ENCODE measurements around the gene MAP4.
"Not testable (repeated sequence)": the region's sequence is repeated elsewhere in the genome, so short reads cannot be mapped to it uniquely, and the experiment has no call there.

MAP4 gene, protein sequence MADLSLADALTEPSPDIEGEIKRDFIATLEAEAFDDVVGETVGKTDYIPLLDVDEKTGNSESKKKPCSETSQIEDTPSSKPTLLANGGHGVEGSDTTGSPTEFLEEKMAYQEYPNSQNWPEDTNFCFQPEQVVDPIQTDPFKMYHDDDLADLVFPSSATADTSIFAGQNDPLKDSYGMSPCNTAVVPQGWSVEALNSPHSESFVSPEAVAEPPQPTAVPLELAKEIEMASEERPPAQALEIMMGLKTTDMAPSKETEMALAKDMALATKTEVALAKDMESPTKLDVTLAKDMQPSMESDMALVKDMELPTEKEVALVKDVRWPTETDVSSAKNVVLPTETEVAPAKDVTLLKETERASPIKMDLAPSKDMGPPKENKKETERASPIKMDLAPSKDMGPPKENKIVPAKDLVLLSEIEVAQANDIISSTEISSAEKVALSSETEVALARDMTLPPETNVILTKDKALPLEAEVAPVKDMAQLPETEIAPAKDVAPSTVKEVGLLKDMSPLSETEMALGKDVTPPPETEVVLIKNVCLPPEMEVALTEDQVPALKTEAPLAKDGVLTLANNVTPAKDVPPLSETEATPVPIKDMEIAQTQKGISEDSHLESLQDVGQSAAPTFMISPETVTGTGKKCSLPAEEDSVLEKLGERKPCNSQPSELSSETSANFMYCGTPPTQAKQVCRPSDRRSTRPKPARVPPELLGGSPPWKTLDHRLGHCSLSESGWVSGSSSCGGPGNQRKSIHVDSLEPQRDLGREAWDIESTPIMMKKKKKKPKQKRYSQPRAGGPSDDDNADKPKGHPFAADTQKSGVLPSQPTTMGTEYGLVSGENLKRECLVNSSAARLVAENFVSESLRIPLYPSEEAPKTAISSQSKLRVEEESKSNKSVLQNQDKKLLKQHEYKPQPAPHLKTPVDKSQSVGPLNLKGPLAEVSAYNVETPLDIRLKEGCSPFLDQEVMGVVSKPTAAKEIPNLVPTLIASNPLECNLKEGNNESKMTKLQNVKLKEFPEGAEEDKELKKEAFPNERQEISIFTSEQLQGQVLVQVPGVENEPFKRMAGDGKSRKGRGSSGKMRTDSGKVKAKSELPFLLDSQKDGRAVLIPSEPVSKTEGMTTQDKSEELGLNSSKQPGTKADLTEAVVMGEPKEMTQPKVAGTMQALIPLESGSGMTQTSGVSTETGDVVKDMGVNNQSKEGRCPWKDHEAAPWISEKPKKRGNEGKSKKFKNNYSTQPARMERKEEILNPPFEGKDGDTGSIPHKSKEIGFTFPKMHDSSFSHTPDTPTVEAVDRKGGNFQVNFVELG (N-terminal part only)

DNA sequence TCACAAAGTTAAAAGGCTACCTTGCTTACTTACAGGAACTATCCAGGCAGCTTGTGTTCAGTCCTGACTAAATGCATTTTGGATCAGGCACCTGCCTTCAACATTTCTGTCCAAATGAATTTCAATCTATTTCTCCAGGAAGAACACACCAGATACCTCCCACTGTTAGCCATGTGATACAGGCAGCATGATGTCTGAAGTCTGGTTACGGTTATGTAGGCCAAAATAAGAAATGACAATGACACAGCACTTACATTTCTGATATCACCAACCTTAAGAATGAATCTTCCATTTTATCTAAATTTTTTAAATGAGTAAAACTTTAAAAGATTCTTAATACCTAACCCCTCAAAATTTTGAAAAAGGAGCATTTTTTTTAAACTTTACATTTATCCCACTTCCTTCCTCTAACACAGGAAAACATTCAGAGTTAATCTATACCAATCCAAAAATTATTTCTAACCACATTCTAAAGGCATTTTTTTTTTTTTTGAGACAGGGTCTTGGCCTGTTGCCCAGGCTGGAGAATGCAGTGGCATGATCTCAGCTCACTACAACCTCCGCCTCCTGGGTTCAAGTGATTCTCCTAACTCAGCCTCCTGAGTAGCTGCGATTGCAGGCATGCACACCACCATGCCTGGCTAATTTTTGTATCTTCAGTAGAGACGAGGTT, at the start of gene MAP4:
TSS of gene MAP4 (minus strand) at position 116 of the 673 bp plus-strand sequence. CDS start 17,556 bp downstream, outside the sequence.
- in situ Hi-C loops (cut with HindIII; ENCODE audit: low sequenced_read_pairs) = no loop called here

DNA sequence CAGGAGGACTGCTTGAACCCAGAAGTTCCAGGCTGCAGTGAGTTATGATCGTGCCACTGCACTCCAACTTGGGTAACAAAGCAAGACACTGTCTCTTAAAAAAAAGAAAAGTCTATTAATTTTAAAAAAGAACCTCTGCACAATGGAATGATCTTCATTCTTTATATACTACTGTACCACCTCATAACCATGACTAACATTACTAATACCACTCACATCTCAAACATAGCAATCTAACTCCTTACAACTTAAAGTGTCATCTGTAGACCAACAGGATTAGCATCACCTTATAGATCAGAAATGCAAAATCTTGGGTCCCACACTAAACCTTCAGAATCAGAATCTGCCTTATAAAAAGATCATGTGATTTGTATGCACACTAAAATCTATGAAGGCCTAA, 48.8 kb upstream of the MAP4 start:
- in situ Hi-C loops (cut with HindIII; ENCODE audit: low sequenced_read_pairs) = no loop called here

DNA sequence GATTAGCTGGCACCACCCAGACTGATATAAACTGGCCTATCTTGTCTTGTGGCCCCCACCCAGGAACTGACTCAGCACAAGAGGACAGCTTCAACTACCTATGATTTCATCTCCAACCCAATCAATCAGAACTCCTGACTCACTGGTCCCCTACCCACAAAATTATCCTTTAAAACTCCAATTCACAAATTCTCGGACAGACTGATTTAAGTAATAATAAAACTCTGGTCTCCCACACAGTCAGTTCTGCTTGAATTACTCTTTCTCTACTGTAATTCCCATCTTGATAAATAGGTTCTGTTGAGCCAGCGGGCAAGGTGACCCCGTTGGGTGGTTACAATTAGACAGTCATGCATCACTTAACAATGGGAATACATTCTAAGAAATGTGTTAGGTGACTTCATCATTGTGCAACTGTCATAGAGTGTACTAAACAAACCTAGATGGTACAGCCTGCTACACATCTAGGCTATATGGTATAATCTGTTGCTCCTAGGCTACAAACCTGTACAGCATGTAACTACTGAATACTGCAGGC, 48.1 kb upstream of the MAP4 start:
- in situ Hi-C loops (cut with HindIII; ENCODE audit: low sequenced_read_pairs) = no loop called here

DNA sequence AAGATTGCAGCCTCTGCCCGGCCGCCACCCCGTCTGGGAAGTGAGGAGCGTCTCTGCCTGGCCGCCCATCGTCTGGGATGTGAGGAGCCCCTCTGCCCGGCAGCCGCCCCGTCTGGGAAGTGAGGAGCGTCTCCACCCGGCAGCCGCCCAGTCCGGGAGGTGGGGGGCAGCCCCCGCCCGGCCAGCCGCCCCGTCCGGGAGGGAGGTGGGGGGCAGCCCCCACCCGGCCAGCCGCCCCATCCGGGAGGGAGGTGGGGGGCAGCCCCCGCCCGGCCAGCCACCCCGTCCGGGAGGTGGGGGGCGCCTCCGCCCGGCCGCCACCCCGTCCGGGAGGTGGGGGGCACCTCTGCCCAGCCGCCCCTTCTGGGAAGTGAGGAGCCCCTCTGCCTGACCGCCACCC, 45.4 kb upstream of the MAP4 start:
- in situ Hi-C loops (cut with HindIII; ENCODE audit: low sequenced_read_pairs) = not testable (repeated sequence)

DNA sequence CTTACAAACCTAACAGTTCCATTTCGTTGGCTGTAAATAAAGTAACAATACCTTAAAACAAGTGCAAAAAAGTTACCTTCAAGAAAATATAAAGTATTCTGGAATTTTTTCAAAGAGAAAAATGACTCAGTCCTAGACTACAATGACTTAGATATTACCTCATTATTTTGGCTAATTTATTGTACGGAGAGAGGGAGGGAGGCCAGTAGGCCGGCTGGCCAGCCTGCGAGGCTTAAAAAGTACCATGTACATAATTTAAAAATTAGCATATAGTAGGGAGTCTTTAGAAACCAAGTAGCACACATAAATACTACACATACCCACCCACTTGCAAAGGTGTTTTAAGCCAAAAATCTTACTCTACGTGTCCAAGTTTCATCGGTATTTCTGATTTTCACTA, 41.9 kb upstream of the MAP4 start:
- in situ Hi-C loops (cut with HindIII; ENCODE audit: low sequenced_read_pairs) = no loop called here

DNA sequence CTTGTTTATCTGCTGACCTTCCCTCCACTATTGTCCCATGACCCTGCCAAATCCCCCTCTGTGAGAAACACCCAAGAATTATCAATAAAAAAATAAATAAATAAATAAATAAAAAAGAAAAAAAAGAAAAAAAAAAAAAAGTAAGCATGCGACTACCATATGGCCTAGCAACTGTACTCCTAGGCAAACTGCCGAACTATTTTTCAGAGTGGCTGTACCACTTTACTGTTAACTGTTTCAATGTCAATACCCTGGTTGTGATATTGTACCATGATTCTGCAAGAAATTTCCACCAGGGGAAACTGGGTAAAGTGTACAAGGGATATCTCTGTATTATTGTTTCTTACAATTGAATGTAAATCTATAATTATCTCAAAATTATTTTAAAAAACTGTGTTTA, 41.3 kb upstream of the MAP4 start:
- in situ Hi-C loops (cut with HindIII; ENCODE audit: low sequenced_read_pairs) = no loop called here

DNA sequence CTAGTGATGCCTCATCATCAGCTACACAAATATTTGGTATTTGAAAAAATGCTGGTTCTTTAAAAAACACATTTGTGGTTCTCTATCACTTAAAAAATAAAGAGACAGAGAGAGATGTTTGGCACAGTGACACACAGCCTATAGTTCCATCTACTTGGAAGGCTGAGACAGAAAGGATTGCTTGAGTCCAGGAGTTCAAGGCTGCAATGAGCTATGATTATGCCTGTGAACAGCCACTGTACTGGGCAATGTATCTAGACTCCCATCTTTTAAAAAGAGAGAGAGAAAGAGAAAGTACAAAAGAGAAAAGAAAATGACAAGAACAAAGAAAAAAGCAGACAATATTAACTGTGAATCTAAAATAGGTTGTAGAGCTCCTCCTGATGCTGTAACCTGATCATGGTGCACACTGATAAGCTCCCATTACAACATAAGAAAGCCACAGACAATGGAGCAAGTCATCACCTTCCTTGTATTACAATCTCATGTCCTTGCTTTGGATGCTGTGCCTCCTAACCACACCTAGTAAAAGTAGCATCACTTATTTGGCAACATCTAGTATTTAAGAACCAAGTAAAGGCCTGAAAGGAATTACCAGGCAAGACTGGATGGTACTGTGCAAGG, 31.7 kb upstream of the MAP4 start:
- in situ Hi-C loops (cut with HindIII; ENCODE audit: low sequenced_read_pairs) = no loop called here

DNA sequence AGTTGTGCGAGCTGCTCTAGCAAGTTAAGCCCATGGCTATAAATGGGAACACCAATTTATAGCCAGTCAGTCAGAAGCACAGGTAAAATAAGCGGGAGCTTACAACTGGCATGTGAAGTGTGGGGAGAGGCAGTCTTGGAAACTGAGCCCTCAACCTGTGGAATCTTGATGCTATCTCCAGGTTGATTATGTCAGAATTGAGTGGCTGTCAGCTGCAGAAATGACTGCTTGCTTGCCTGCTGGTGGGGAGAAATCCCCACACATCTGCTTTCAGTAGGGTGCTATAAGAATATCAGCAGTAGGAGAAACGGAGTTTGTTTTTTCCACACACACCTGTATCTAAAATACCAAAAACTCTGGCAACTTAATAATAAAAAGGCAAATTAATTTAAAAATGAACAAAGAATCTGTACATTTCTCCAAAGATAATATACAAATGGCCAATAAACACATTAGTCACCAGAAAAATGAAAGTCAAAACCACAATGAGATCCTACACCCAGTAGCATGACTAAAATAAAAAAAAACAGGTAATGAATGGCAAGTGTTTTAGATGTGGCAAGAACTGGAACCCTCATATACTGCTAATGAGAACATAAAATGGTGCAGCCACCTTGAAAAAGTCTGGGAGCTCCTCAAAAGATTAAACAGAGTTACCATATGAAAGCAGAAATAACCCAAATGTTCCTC, 26.0 kb upstream of the MAP4 start:
- in situ Hi-C loops (cut with HindIII; ENCODE audit: low sequenced_read_pairs) = no loop called here

DNA sequence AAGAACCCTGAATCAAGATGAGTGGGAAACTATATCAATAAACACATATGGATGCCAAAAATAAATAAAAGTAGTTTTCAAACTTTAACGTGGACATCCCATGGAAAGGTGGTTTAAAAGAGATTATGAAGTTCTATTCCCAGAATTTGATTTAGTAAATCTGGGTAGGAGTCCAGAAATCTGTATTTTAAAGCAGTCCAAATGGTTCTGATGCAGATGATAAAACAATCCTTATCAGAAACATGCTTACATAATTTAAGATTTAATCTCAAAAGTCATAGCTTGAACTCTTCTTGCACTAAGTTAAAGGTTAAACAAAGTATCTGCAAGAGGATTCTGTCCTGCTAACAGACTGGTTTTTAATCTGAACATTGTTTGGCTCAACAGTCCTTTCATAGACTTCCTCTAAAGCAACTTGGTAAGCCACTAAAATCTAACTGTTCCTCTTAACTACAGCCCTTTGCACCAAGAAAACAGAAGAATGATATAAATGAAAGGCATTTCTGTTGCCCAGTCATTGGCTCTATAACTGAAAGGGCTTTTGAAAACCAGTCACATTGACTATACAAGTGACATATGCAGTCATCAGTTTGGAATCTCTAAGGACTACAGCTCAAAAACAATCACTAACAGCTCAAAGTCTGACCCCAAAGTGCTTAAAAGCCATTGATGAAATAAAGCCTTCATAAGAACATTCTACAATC, 23.4 kb upstream of the MAP4 start:
- in situ Hi-C loops (cut with HindIII; ENCODE audit: low sequenced_read_pairs) = no loop called here

DNA sequence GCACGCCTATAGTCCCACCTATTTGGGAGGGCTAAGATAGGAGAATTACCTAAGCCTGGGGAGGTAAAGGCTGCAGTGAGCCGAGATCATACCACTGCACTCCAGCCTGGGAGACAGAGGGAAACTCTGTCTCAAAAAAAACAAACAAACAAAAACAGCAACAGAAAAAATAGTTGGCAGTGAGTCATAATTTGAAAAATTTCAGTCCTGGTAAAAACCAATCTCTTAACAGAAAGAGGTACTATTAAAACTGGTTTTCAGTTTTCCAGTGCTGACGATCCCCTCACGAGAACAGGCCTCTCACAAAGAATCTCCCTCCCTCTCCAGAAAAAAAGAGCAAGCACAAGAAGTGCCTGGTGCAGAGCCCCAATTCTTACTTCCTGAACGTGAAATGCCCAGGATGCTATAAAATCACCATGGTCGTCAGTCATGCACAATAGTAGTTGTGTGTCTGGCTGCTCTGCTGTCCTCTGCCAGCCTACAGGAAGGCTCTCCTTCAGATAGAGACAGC, 22.8 kb upstream of the MAP4 start:
- in situ Hi-C loops (cut with HindIII; ENCODE audit: low sequenced_read_pairs) = no loop called here

DNA sequence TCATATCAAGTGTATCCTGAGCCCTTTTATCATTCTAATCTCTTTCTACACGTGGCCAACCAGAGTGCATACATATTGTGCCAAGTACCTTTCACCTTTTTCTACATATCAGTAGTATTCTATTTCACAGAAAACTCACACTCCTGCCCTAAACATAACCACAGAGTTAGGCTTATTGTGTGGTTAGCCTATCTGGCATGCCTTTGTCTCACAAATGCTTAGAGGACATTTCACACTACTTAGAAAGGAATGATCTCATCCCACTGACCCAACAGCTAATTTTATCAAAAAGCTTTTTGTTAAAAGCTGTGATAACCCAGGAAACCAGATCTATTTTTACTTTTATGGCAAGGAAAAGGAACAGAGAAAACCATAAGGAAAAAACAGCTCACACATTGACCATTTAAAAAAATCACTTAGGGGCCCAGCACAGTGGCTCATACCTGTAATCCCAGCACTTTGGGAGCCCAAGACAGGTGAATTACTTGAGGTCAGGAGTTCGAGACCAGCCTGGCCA, 17.8 kb upstream of the MAP4 start:
- in situ Hi-C loops (cut with HindIII; ENCODE audit: low sequenced_read_pairs) = loop anchor here (5.0 kb wide), 1 partner anchor 42 kb away; no protein-coding TSS in a partner anchor

DNA sequence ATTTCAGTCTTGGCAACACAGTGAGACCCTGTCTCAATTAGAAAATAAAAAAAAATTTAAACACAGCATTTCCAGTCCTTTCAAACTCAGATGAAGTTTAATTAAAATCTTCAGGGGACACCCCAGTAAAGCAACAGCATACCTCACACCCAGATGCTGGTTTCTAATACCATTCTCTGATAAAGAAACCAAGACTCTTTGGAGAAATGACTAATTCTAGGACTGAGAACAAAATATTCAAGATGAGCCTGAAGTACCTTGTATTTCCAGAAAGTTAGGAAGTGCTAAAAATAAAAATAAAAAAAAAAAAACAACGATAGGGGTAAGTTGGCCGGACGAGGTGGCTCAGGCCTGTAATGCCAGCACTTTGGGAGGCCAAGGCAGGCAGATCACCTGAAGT, 14.0 kb upstream of the MAP4 start:
- in situ Hi-C loops (cut with HindIII; ENCODE audit: low sequenced_read_pairs) = loop anchor here (5.0 kb wide), 1 partner anchor 38 kb away; no protein-coding TSS in a partner anchor

DNA sequence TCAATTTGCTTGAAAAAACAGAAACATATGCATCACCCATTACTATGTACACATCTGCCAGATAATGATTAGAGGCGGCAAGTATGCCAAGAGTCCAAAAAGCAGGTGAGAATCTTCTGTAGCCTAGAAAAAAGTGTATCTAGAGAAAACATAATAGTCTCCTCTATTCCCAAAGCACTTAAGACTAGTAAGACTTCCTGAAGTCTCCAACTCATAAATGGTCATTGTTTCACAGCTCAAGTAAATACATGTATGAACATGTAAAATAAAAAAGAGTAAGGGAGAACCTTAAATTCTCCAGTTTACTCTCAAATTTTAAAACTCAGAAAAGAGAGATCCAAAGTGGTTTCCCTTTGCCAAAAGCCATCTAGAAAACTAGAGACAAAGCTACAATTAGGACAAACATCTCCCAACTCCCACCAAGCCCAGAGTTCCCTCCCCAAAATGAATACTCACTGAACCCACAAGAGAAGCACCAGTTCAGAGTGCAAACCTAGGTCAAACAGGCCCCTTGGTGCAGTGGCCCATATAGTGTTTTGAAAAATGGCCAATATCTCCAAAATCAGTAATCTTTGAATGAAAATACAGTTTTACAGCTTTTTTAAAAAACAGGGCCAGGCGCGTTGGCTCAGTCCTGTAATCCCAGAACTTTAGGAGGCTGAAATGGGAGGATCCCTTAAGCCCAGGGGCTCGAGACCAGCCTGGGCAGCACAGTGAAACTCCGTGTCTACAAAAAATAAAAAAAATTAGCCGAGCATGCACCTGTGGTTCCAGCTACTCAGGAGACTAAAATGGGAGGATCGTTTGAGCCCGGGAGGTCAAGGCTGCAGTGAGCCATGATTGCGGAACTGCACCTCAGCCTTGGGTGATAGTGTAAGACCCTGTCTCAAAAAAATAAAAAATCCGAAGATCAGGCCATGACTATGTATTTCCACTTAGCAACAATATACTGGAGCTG, 11.0 kb upstream of the MAP4 start:
- in situ Hi-C loops (cut with HindIII; ENCODE audit: low sequenced_read_pairs) = no loop called here

DNA sequence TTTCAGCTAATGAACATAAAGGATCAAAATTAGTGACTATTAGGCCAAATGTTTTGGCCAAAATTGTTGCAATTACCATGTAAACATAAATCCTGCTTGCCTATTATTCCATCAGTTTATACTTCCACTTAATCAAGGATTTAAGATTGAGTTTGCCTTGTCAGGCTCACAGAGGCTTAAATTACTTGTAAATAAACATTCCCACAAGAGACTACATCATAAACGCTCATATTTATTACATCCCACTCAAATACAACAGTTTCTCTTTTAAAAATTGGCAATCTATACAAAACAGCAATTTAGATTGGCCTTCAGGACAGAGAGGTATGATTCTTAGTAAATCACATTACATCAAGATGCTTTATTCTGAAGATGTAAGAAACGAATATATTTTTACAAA, 9.9 kb upstream of the MAP4 start:
- in situ Hi-C loops (cut with HindIII; ENCODE audit: low sequenced_read_pairs) = no loop called here

DNA sequence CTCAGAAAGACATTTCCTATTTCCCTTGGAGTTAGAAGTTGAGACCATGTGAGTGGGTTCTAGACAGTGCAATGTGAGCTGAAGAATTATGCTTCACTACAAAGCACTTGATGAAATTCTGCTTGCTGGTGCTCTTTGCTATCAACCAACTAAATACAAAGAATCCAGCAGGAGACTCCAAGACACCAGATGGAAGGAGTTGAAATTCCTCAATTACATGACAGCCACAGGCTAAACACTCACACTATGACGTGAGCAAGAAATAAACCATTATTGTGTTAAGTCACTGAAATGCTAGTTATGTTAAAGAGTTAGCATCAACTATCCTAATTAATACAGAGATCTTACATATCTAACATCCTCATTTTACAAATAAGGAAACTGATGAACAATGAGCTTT, 8.2 kb upstream of the MAP4 start:
- in situ Hi-C loops (cut with HindIII; ENCODE audit: low sequenced_read_pairs) = no loop called here

DNA sequence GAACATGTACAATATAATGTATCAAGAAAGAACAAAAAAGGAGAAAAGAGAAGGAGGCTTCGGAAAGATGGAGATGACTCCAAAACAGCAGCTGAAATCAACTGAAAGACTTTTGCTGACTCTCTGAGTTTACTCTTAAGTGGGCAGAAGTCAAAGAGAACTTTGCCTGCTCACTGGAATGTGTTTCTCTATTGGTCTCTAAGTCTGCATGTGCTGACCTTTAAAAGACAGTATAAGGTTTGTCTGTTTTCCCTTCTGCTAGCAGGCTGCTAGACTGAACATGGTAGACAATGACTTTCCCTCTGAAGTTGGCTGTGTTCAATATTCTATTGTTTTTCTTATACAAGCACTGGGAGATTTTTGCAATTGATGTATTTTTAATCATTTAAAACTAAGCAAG, 7.2 kb upstream of the MAP4 start:
- in situ Hi-C loops (cut with HindIII; ENCODE audit: low sequenced_read_pairs) = no loop called here

DNA sequence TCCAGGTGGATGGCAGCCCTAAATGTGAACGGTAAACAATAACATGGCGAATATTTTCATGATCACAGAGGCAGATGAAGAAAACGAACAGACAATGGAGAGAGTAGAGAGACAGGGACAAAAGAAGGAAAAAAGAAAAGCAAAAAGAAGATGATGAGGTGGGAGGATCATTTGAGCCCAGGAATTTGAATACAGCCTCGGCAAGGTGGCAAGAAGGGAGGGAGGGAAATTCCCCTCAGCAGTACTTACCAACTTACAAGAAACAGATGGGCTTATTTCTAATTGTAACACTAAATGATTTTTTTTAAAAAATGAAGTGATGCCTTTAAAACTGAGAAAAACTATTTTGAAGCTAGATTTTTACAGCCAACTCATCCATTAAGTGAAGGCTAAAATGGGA, 6.0 kb upstream of the MAP4 start:
- in situ Hi-C loops (cut with HindIII; ENCODE audit: low sequenced_read_pairs) = no loop called here
